HL-60/S4 (cell line): ENCODE results near the gene BPIFA1.

Experiments
- in situ Hi-C: fragments of 300-500 bp; cut with MboI; formaldehyde crosslinking; loops from 2 replicates; pipeline ENCODE4 v1.14.3; 2022; ENCODE audit warnings: low sequenced_read_pairs

BPIFA1 gene

GRCh38 chr20:33235696-33236095 lies at the start of gene BPIFA1:
Gene BPIFA1, plus strand, starts transcription at chr20:33235996. Its CDS starts 1,716 bp downstream, at chr20:33237712.
- in situ Hi-C loops: no loop called here

GRCh38 chr20:33187491-33187890 lies 48.3 kb upstream of the BPIFA1 start:
- in situ Hi-C loops: no loop called here

GRCh38 chr20:33188421-33188820 lies 47.4 kb upstream of the BPIFA1 start:
- in situ Hi-C loops: no loop called here

- in situ Hi-C loops: no loop called here
Observed at GRCh38 chr20:33191484-33191883, 44.3 kb upstream of the BPIFA1 start.

GRCh38 chr20:33191955-33192354 lies 43.8 kb upstream of the BPIFA1 start:
- in situ Hi-C loops: no loop called here

GRCh38 chr20:33192912-33193501 lies 42.8 kb upstream of the BPIFA1 start:
- in situ Hi-C loops: no loop called here

- in situ Hi-C loops: no loop called here
Observed at GRCh38 chr20:33199026-33199425, 36.8 kb upstream of the BPIFA1 start.

GRCh38 chr20:33202451-33202850 lies 33.3 kb upstream of the BPIFA1 start:
- in situ Hi-C loops: no loop called here

- in situ Hi-C loops: no loop called here
Observed at GRCh38 chr20:33203444-33203843, 32.4 kb upstream of the BPIFA1 start.

GRCh38 chr20:33209789-33210188 lies 26.0 kb upstream of the BPIFA1 start:
- in situ Hi-C loops: no loop called here

- in situ Hi-C loops: no loop called here
Observed at GRCh38 chr20:33210371-33210770, 25.4 kb upstream of the BPIFA1 start.

GRCh38 chr20:33211817-33212424 lies 23.9 kb upstream of the BPIFA1 start:
- in situ Hi-C loops: no loop called here

- in situ Hi-C loops: no loop called here
Observed at GRCh38 chr20:33217052-33217451, 18.7 kb upstream of the BPIFA1 start, which contains the start of gene BPIFA3. Gene BPIFA3, plus strand, starts transcription at chr20:33217352. Its CDS starts 185 bp downstream, at chr20:33217537.

GRCh38 chr20:33224399-33224798 lies 11.4 kb upstream of the BPIFA1 start:
- in situ Hi-C loops: no loop called here

- in situ Hi-C loops: no loop called here
Observed at GRCh38 chr20:33229843-33230242, 6.0 kb upstream of the BPIFA1 start.

GRCh38 chr20:33231237-33231636 lies 4.6 kb upstream of the BPIFA1 start:
- in situ Hi-C loops: no loop called here

GRCh38 chr20:33232486-33233072 lies 3.2 kb upstream of the BPIFA1 start:
- in situ Hi-C loops: no loop called here

GRCh38 chr20:33233129-33233774 lies 2.5 kb upstream of the BPIFA1 start:
- in situ Hi-C loops: no loop called here

- in situ Hi-C loops: no loop called here
Observed at GRCh38 chr20:33234050-33234449, 1.7 kb upstream of the BPIFA1 start.

GRCh38 chr20:33236351-33236750 lies 555 bp downstream of the BPIFA1 start:
- in situ Hi-C loops: no loop called here

- in situ Hi-C loops: no loop called here
Observed at GRCh38 chr20:33237989-33238388, 2.2 kb downstream of the BPIFA1 start.

- in situ Hi-C loops: no loop called here
Observed at GRCh38 chr20:33239418-33239817, 3.6 kb downstream of the BPIFA1 start.
